Measurements from ENCODE around the gene IFT81.
"Not testable (repeated sequence)": the region's sequence is repeated elsewhere in the genome, so short reads cannot be mapped to it uniquely, and the experiment has no call there.

IFT81 gene

DNA sequence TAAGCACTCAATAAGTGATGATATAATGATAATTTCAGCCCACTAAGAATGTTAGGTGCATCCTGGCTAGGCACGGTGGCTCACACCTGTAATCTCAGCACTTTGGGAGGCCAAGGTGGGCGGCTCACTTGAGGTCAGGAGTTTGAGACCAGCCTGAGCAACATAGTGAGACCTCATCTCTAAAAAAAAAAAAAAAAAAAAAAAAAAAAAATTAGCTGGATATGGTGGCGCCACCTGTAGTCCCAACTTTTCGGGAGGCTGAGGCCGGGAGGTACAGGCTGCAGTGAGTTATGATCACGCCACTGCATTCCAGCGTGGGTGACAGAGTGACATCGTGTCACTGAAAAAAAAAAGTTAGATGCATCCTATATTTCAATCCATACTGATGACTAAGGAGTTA is 6.9 kb upstream of the IFT81 start:
- not testable (repeated sequence) for H3K9ac ChIP-seq (ENCODE audit: low read depth in 1 of 2, low read length in 2 of 2); H3K9me3 ChIP-seq (ENCODE audit: control insufficient read depth in 1 of 2, low read length in 2 of 2); H3K27me3 ChIP-seq (ENCODE audit: control insufficient read depth in 1 of 2, insufficient read depth in 2 of 2, low read length in 2 of 2); H3K27ac ChIP-seq (ENCODE audit: low read depth, low read length); H3K4me3 ChIP-seq (ENCODE audit: low read depth in 1 of 2, low read length in 2 of 2); H3K4me1 ChIP-seq (ENCODE audit: control insufficient read depth in 1 of 2, insufficient read depth in 2 of 2, low read length in 2 of 2); H3K36me3 ChIP-seq (ENCODE audit: control insufficient read depth in 1 of 2, insufficient read depth in 2 of 2, low read length in 2 of 2)

DNA sequence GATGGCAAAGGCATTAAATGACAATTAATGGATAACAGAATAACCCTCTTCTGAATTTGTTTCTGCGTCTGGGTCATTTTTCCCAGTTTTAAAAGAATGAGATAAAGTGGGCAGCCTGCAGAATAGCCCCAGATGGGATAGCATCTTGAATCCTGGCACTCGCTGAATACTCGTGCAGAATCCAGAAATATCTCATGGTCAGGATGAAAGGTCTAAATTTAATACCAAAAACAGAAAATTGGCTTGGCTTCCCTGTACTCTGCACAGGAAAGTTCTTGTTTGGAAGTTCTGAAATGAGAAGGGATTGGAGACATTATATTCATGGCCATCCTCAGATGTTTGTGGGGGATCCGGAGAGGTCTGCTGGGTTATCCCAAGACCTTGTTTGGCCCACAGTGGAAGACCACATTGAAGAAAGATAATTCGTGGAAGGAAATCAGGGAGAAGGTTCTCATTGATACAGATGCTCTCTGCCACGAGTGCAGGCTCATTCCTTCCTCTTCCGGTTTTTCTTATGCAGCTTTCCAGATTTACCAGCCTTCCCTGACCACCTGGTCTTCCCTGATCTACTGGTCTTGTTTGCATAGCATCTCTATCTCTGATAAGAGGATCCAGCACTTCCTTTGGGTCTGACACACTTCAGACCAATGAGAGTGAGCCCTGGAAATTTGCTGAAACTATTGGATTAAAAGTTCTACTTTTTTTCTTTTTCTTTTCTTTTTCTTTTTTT is 6.0 kb upstream of the IFT81 start:
- no peak overlapping the region for H3K27ac ChIP-seq (ENCODE audit: low read depth, low read length)
- no peaks in the 10 kb centered on the region for H3K36me3 ChIP-seq (ENCODE audit: control insufficient read depth in 1 of 2, insufficient read depth in 2 of 2, low read length in 2 of 2)
- no peak overlapping the region for H3K4me3 ChIP-seq (ENCODE audit: low read depth in 1 of 2, low read length in 2 of 2)
- H3K27me3 ChIP-seq (ENCODE audit: control insufficient read depth in 1 of 2, insufficient read depth in 2 of 2, low read length in 2 of 2) = no peaks in the 10 kb centered on the region
- no peak overlapping the region for H3K9ac ChIP-seq (ENCODE audit: low read depth in 1 of 2, low read length in 2 of 2)
- no peaks in the 10 kb centered on the region for H3K9me3 ChIP-seq (ENCODE audit: control insufficient read depth in 1 of 2, low read length in 2 of 2)
- H3K4me1 ChIP-seq (ENCODE audit: control insufficient read depth in 1 of 2, insufficient read depth in 2 of 2, low read length in 2 of 2) = no peaks in the 10 kb centered on the region

DNA sequence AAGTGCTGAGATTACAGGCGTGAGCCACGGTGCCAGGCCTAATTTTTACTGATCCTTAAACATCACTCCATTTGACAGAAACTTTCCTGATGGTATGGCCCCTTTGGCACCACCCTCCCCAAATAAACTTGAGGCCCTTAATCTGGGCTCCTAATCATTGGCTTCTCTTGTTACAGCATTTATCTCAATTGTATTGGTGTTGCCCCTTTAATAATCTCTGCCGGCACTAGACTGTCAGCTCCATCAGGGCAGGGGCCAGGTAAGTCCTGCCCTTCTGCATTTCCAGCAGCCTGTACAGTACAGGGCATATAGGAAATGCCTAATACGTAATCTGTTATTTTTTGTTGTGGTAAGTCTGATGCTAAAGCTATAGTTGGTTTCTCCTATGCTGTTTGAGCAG is 1.2 kb upstream of the IFT81 start:
- no peak overlapping the region for H3K27ac ChIP-seq (ENCODE audit: low read depth, low read length)
- no peak overlapping the region for H3K4me3 ChIP-seq (ENCODE audit: low read depth in 1 of 2, low read length in 2 of 2)
- no peak overlapping the region for H3K9ac ChIP-seq (ENCODE audit: low read depth in 1 of 2, low read length in 2 of 2)

GRCh38 chr12:110123919-110124268 is 263 bp upstream of the IFT81 start:
- peaks cover 3 to 4% of the 10 kb centered on the region in 2 donors for H3K4me1 ChIP-seq (ENCODE audit: control insufficient read depth in 1 of 2, insufficient read depth in 2 of 2, low read length in 2 of 2)
- no peak overlapping the region for H3K9ac ChIP-seq (ENCODE audit: low read depth in 1 of 2, low read length in 2 of 2)
- no peaks in the 10 kb centered on the region for H3K27me3 ChIP-seq (ENCODE audit: control insufficient read depth in 1 of 2, insufficient read depth in 2 of 2, low read length in 2 of 2)
- no peaks in the 10 kb centered on the region for H3K9me3 ChIP-seq (ENCODE audit: control insufficient read depth in 1 of 2, low read length in 2 of 2)
- H3K4me3 ChIP-seq (ENCODE audit: low read depth in 1 of 2, low read length in 2 of 2) = no peak overlapping the region
- H3K27ac ChIP-seq (ENCODE audit: low read depth, low read length) = no peak overlapping the region
- H3K36me3 ChIP-seq (ENCODE audit: control insufficient read depth in 1 of 2, insufficient read depth in 2 of 2, low read length in 2 of 2) = peaks cover 0 to 6% of the 10 kb centered on the region in 2 donors

More for the DNA sequence above, 1.2 kb upstream of the IFT81 start:
- Histone ChIP-seq H3K27me3 (ENCODE audit: control insufficient read depth in 1 of 2, insufficient read depth in 2 of 2, low read length in 2 of 2) (no peaks in the 10 kb centered on the region), H3K9me3 (ENCODE audit: control insufficient read depth in 1 of 2, low read length in 2 of 2) (no peaks in the 10 kb centered on the region), H3K4me1 (ENCODE audit: control insufficient read depth in 1 of 2, insufficient read depth in 2 of 2, low read length in 2 of 2) (peaks cover 3 to 4% of the 10 kb centered on the region in 2 donors), H3K36me3 (ENCODE audit: control insufficient read depth in 1 of 2, insufficient read depth in 2 of 2, low read length in 2 of 2) (no peaks in the 10 kb centered on the region)

- H3K27ac ChIP-seq (ENCODE audit: low read depth, low read length) = no peak overlapping the region
Measured at GRCh38 chr12:110126557-110126956, 2.4 kb downstream of the IFT81 start.

GRCh38 chr12:110134691-110135411 is 10.7 kb downstream of the IFT81 start:
- Histone ChIP-seq H3K36me3 (ENCODE audit: control insufficient read depth in 1 of 2, insufficient read depth in 2 of 2, low read length in 2 of 2) (peaks cover 0 to 3% of the 10 kb centered on the region in 2 donors), H3K4me3 (ENCODE audit: low read depth in 1 of 2, low read length in 2 of 2) (no peak overlapping the region), H3K9ac (ENCODE audit: low read depth in 1 of 2, low read length in 2 of 2) (no peak overlapping the region), H3K27me3 (ENCODE audit: control insufficient read depth in 1 of 2, insufficient read depth in 2 of 2, low read length in 2 of 2) (no peaks in the 10 kb centered on the region), H3K9me3 (ENCODE audit: control insufficient read depth in 1 of 2, low read length in 2 of 2) (no peaks in the 10 kb centered on the region), H3K4me1 (ENCODE audit: control insufficient read depth in 1 of 2, insufficient read depth in 2 of 2, low read length in 2 of 2) (no peaks in the 10 kb centered on the region), H3K27ac (ENCODE audit: low read depth, low read length) (no peak overlapping the region)

More at GRCh38 chr12:110126557-110126956, 2.4 kb downstream of the IFT81 start:
- Histone ChIP-seq H3K27me3 (ENCODE audit: control insufficient read depth in 1 of 2, insufficient read depth in 2 of 2, low read length in 2 of 2) (no peaks in the 10 kb centered on the region), H3K36me3 (ENCODE audit: control insufficient read depth in 1 of 2, insufficient read depth in 2 of 2, low read length in 2 of 2) (peaks cover 0 to 6% of the 10 kb centered on the region in 2 donors), H3K4me3 (ENCODE audit: low read depth in 1 of 2, low read length in 2 of 2) (no peak overlapping the region), H3K9ac (ENCODE audit: low read depth in 1 of 2, low read length in 2 of 2) (no peak overlapping the region), H3K4me1 (ENCODE audit: control insufficient read depth in 1 of 2, insufficient read depth in 2 of 2, low read length in 2 of 2) (peaks cover 3 to 4% of the 10 kb centered on the region in 2 donors), H3K9me3 (ENCODE audit: control insufficient read depth in 1 of 2, low read length in 2 of 2) (no peaks in the 10 kb centered on the region)

DNA sequence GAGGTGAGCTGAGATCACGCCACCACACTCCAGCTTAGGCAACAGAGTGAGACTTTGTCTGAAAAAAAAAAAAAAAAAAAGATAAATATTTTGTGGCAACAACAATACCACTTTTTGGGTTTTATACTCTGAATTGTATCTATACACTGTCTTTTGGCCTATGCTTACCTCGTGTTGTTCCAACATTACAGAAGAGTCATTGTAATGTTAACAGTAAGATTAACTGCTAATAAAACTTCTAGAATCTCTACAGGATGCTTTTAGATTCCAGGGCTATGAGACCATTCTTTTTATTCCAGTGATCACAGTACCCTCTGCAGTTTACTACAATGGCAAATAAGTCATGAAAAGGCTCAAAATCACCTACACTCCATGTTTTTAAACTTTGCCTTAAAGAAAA is 11.6 kb downstream of the IFT81 start:
- no peak overlapping the region for H3K9ac ChIP-seq (ENCODE audit: low read depth in 1 of 2, low read length in 2 of 2)
- H3K27ac ChIP-seq (ENCODE audit: low read depth, low read length) = no peak overlapping the region
- H3K4me1 ChIP-seq (ENCODE audit: control insufficient read depth in 1 of 2, insufficient read depth in 2 of 2, low read length in 2 of 2) = no peaks in the 10 kb centered on the region
- peaks cover 0 to 3% of the 10 kb centered on the region in 2 donors for H3K36me3 ChIP-seq (ENCODE audit: control insufficient read depth in 1 of 2, insufficient read depth in 2 of 2, low read length in 2 of 2)
- H3K27me3 ChIP-seq (ENCODE audit: control insufficient read depth in 1 of 2, insufficient read depth in 2 of 2, low read length in 2 of 2) = no peaks in the 10 kb centered on the region
- H3K9me3 ChIP-seq (ENCODE audit: control insufficient read depth in 1 of 2, low read length in 2 of 2) = no peaks in the 10 kb centered on the region
- H3K4me3 ChIP-seq (ENCODE audit: low read depth in 1 of 2, low read length in 2 of 2) = no peak overlapping the region

DNA sequence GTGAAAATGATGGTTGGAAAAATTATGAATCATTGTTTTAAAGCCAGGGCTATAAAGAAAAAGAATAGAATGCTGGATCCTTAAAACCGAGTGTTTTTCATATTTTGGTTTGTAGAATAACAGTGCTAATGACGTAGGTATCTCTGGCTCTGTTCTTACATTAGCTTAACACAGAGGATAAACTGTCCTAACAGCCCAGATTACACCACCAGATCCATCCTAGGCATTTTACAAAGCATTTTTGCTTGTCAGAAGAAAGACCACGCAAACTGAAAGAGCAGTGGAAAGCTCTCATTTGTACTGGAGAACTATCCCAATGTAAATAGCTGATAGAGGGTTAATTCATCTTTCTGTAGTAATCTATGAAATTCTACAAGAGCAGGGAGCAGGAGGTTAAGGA is 13.6 kb downstream of the IFT81 start:
- Histone ChIP-seq H3K36me3 (ENCODE audit: control insufficient read depth in 1 of 2, insufficient read depth in 2 of 2, low read length in 2 of 2) (peaks cover 0 to 3% of the 10 kb centered on the region in 2 donors), H3K27me3 (ENCODE audit: control insufficient read depth in 1 of 2, insufficient read depth in 2 of 2, low read length in 2 of 2) (no peaks in the 10 kb centered on the region), H3K9ac (ENCODE audit: low read depth in 1 of 2, low read length in 2 of 2) (no peak overlapping the region), H3K27ac (ENCODE audit: low read depth, low read length) (no peak overlapping the region), H3K4me3 (ENCODE audit: low read depth in 1 of 2, low read length in 2 of 2) (no peak overlapping the region), H3K9me3 (ENCODE audit: control insufficient read depth in 1 of 2, low read length in 2 of 2) (no peaks in the 10 kb centered on the region), H3K4me1 (ENCODE audit: control insufficient read depth in 1 of 2, insufficient read depth in 2 of 2, low read length in 2 of 2) (no peaks in the 10 kb centered on the region)

GRCh38 chr12:110141389-110141788 is 17.2 kb downstream of the IFT81 start:
- Histone ChIP-seq H3K4me1 (ENCODE audit: control insufficient read depth in 1 of 2, insufficient read depth in 2 of 2, low read length in 2 of 2) (no peaks in the 10 kb centered on the region), H3K27me3 (ENCODE audit: control insufficient read depth in 1 of 2, insufficient read depth in 2 of 2, low read length in 2 of 2) (no peaks in the 10 kb centered on the region), H3K27ac (ENCODE audit: low read depth, low read length) (no peak overlapping the region), H3K9ac (ENCODE audit: low read depth in 1 of 2, low read length in 2 of 2) (no peak overlapping the region), H3K36me3 (ENCODE audit: control insufficient read depth in 1 of 2, insufficient read depth in 2 of 2, low read length in 2 of 2) (no peaks in the 10 kb centered on the region), H3K9me3 (ENCODE audit: control insufficient read depth in 1 of 2, low read length in 2 of 2) (no peaks in the 10 kb centered on the region), H3K4me3 (ENCODE audit: low read depth in 1 of 2, low read length in 2 of 2) (no peak overlapping the region)

GRCh38 chr12:110146986-110147385 is 22.8 kb downstream of the IFT81 start:
- Histone ChIP-seq H3K27me3 (ENCODE audit: control insufficient read depth in 1 of 2, insufficient read depth in 2 of 2, low read length in 2 of 2) (no peaks in the 10 kb centered on the region), H3K4me1 (ENCODE audit: control insufficient read depth in 1 of 2, insufficient read depth in 2 of 2, low read length in 2 of 2) (no peaks in the 10 kb centered on the region), H3K9me3 (ENCODE audit: control insufficient read depth in 1 of 2, low read length in 2 of 2) (no peaks in the 10 kb centered on the region), H3K27ac (ENCODE audit: low read depth, low read length) (no peak overlapping the region), H3K36me3 (ENCODE audit: control insufficient read depth in 1 of 2, insufficient read depth in 2 of 2, low read length in 2 of 2) (no peaks in the 10 kb centered on the region), H3K9ac (ENCODE audit: low read depth in 1 of 2, low read length in 2 of 2) (no peak overlapping the region), H3K4me3 (ENCODE audit: low read depth in 1 of 2, low read length in 2 of 2) (no peak overlapping the region)
